Fibroblast of lung (primary cell): ENCODE data around the gene TUBB. TPM values are rescaled to one million over a fixed set of nuclear protein-coding genes. Genes with fewer than 3 reads are reported as not detected.

ENCODE experiments used
- DNase-seq, 2 donors: peaks; one replicate each; pipeline versions ENCODE4 v3.0.0 to v3.0.0-alpha.2; 2010; ENCODE audit warnings: low read depth in 2 of 2
- H2AFZ ChIP-seq: 2 replicates; pipeline ENCODE4 v1.5.1; 2012; ENCODE audit warnings: low read length, control low read depth, inconsistent platforms
- H3K27ac ChIP-seq: 2 replicates; pipeline ENCODE4 v1.5.1; 2011; ENCODE audit warnings: low read length, control low read depth; ENCODE audit not compliant: insufficient read depth
- H3K27me3 ChIP-seq: 2 replicates; pipeline ENCODE4 v1.5.1; 2011; ENCODE audit warnings: mild to moderate bottlenecking, low read length; ENCODE audit not compliant: control insufficient read depth, insufficient read depth
- H3K36me3 ChIP-seq: 2 replicates; pipeline ENCODE4 v1.5.1; 2011; ENCODE audit warnings: low read length; ENCODE audit not compliant: control insufficient read depth, insufficient read depth
- H3K4me1 ChIP-seq: 2 replicates; pipeline ENCODE4 v1.5.1; 2011; ENCODE audit warnings: low read length; ENCODE audit not compliant: control insufficient read depth, insufficient read depth; ENCODE audit errors: extremely low read depth
- H3K4me2 ChIP-seq: 2 replicates; pipeline ENCODE4 v1.5.1; 2011; ENCODE audit warnings: low read length, control low read depth; ENCODE audit not compliant: insufficient read depth; ENCODE audit errors: extremely low read depth
- H3K4me3 ChIP-seq, 4 experiments: fragments of 200-600 bp in 1 of 4; sonication (generic) in 1 of 4; replicated peaks in 1 of 4; 2 replicates each; pipeline ENCODE4 v1.5.1; 2011 to 2016; ENCODE audit warnings: low read length in 4 of 4, low read depth in 3 of 4, mild to moderate bottlenecking in 3 of 4, control low read depth in 2 of 4, inconsistent platforms in 1 of 4, mixed read lengths in 1 of 4; ENCODE audit not compliant: insufficient read depth in 1 of 4; ENCODE audit errors: control extremely low read depth in 1 of 4
- H3K79me2 ChIP-seq: 2 replicates; pipeline ENCODE4 v1.5.1; 2012; ENCODE audit warnings: mild to moderate bottlenecking, low read length, inconsistent platforms; ENCODE audit not compliant: control insufficient read depth, insufficient read depth
- H3K9ac ChIP-seq: 2 replicates; pipeline ENCODE4 v1.5.1; 2011; ENCODE audit warnings: mild to moderate bottlenecking, low read length, control low read depth; ENCODE audit not compliant: insufficient read depth
- H3K9me3 ChIP-seq: 2 replicates; pipeline ENCODE4 v1.5.1; 2012; ENCODE audit warnings: low read depth, low read length; ENCODE audit not compliant: control insufficient read depth, insufficient read depth
- H4K20me1 ChIP-seq: 2 replicates; pipeline ENCODE4 v1.5.1; 2011; ENCODE audit warnings: low read length; ENCODE audit not compliant: control insufficient read depth, insufficient read depth; ENCODE audit errors: extremely low read depth
- CTCF ChIP-seq, 2 donors: IDR thresholded peaks in 1 of 2; conservative IDR thresholded peaks in 1 of 2; 1 replicate in 1 of 2; 2 replicates in 1 of 2; pipeline ENCODE4 v1.5.1; 2011 to 2012; ENCODE audit warnings: low read length in 2 of 2, control low read depth in 1 of 2, inconsistent platforms in 1 of 2, low read depth in 1 of 2, mild to moderate bottlenecking in 1 of 2
- EZH2 ChIP-seq: IDR thresholded peaks from 2 replicates; pipeline ENCODE4 v1.5.1; 2012; ENCODE audit warnings: low read length, control low read depth, mild to moderate bottlenecking; ENCODE audit errors: missing control alignments
- polyA plus RNA-seq, 2 donors: library from polyadenylated mRNA; depleted of rRNA in 1 of 2; stranded (reverse) in 1 of 2; unstranded in 1 of 2; fragments of >200 nt; gene quantifications; 2 replicates each; pipeline ENCODE4 v1.2.1, GENCODE V29; 2011 to 2012; ENCODE audit warnings: missing spikeins in 1 of 2
- total RNA-seq: library from RNA; depleted of rRNA; stranded (reverse); fragments of >200 nt; gene quantifications from 2 replicates; pipeline ENCODE4 v1.2.1, GENCODE V29; 2014

The TUBB gene
- total and polyA plus RNA-seq, 2 donors (not counting 1 experiment from before 2014, with no cell fraction given): 551 to 1,493 TPM

GRCh38 chr6:30747902-30748769, 28.0 kb downstream of the TUBB start:
- H3K27me3 ChIP-seq: no peaks in the 10 kb centered on the region
- DNase-seq: no peak
- H2AFZ ChIP-seq: no peak overlapping the region
- H3K9me3 ChIP-seq: no peaks in the 10 kb centered on the region
- peaks cover 24% of the 10 kb centered on the region for H3K4me1 ChIP-seq
- TF ChIP-seq EZH2: no peak
- no peak for TF ChIP-seq CTCF (conservative IDR thresholded peaks at IDR 0.05 in 1 of 2, IDR thresholded peaks at IDR 0.05 in 1 of 2; ENCODE audit: low read depth in 1 of 2, low read length in 2 of 2)
- no peaks in the 10 kb centered on the region for H4K20me1 ChIP-seq
- H3K4me2 ChIP-seq: no peak overlapping the region
- H3K79me2 ChIP-seq: peaks cover 10% of the 10 kb centered on the region
- H3K9ac ChIP-seq: no peak overlapping the region
- no peak overlapping the region for H3K27ac ChIP-seq
- H3K4me3 ChIP-seq: no peak overlapping the region
- H3K36me3 ChIP-seq: no peaks in the 10 kb centered on the region

DNA sequence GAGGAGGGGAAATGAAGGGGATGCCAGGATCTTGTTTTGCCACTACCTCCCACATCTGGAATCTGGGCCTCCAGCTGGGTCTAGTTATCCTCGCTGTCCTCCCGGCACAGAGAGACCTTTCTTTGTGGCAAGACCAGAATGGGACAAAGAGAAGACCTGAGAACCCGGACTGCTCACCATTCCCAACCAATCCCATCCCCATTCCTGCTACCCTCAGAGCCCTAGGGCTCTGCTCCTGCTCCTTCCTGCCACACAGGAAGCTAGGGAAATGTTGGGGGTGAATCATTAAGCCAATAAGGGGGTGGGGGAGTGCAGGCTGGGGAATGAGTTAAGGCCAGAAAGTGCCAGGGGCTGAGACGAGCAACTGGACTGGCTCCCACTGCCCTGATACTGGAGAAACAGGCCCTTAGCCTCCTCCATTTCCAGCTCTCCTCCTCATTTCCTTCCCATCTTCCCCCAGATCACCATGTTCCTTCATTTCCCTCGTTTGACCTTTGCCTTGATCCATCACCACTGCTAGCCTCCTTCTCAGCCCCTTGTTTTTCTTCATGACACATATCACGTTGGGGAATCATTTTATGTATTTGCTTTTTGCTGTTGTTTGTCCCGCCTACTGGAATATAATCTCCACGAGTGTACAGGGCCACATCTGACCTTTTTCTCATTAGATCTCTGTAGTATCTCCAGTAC, 28.8 kb downstream of the TUBB start:
- peaks cover 2% of the 10 kb centered on the region for H3K79me2 ChIP-seq
- H3K4me3 ChIP-seq: no peak overlapping the region
- TF ChIP-seq CTCF (conservative IDR thresholded peaks at IDR 0.05 in 1 of 2, IDR thresholded peaks at IDR 0.05 in 1 of 2; ENCODE audit: low read depth in 1 of 2, low read length in 2 of 2) (no peak), EZH2 (no peak)
- no peaks in the 10 kb centered on the region for H3K9me3 ChIP-seq
- no peaks in the 10 kb centered on the region for H3K36me3 ChIP-seq
- H3K27ac ChIP-seq: peak overlapping the region; percentile 19
- H3K4me1 ChIP-seq: peaks cover 28% of the 10 kb centered on the region
- no peak overlapping the region for H3K9ac ChIP-seq
- no peaks in the 10 kb centered on the region for H4K20me1 ChIP-seq
- H3K27me3 ChIP-seq: no peaks in the 10 kb centered on the region
- no peak for DNase-seq
- H3K4me2 ChIP-seq: no peak overlapping the region
- H2AFZ ChIP-seq: peak overlapping the region; percentile 9

GRCh38 chr6:30749554-30750378, 29.6 kb downstream of the TUBB start:
- DNase-seq: no peak
- no peak overlapping the region for H3K4me3 ChIP-seq
- H3K4me1 ChIP-seq: peaks cover 28% of the 10 kb centered on the region
- no peaks in the 10 kb centered on the region for H3K36me3 ChIP-seq
- H3K27ac ChIP-seq: peak overlapping the region; percentile 26
- no peaks in the 10 kb centered on the region for H3K9me3 ChIP-seq
- no peak overlapping the region for H3K4me2 ChIP-seq
- H4K20me1 ChIP-seq: no peaks in the 10 kb centered on the region
- H3K79me2 ChIP-seq: no peaks in the 10 kb centered on the region
- H3K27me3 ChIP-seq: no peaks in the 10 kb centered on the region
- TF ChIP-seq EZH2 (no peak), CTCF (conservative IDR thresholded peaks at IDR 0.05 in 1 of 2, IDR thresholded peaks at IDR 0.05 in 1 of 2; ENCODE audit: low read depth in 1 of 2, low read length in 2 of 2) (no peak)
- no peak overlapping the region for H2AFZ ChIP-seq
- no peak overlapping the region for H3K9ac ChIP-seq
